Measurements from ENCODE around the gene MYADM.
"Not testable (repeated sequence)": the region's sequence is repeated elsewhere in the genome, so short reads cannot be mapped to it uniquely, and the experiment has no call there.

MYADM gene

GRCh38 chr19:53868892-53869804 is 1.5 kb downstream of the MYADM start:
- DNase-seq (ENCODE audit: low read depth in 2 of 2): peak; percentile 76 to 81

GRCh38 chr19:53869805-53870484 is 2.3 kb downstream of the MYADM start:
- DNase-seq (ENCODE audit: low read depth in 2 of 2): not testable (repeated sequence)

GRCh38 chr19:53870485-53870844 is 2.8 kb downstream of the MYADM start:
- DNase-seq (ENCODE audit: low read depth in 2 of 2): no peak

GRCh38 chr19:53871454-53871853 is 3.8 kb downstream of the MYADM start:
- no peak for DNase-seq (ENCODE audit: low read depth in 2 of 2)

- no peak for DNase-seq (ENCODE audit: low read depth in 2 of 2)
Observed at GRCh38 chr19:53872762-53873161, 5.1 kb downstream of the MYADM start.

- no peak for DNase-seq (ENCODE audit: low read depth in 2 of 2)
Observed at GRCh38 chr19:53873773-53874605, 6.3 kb downstream of the MYADM start.

- DNase-seq (ENCODE audit: low read depth in 2 of 2): no peak
Observed at GRCh38 chr19:53874606-53874990, 6.9 kb downstream of the MYADM start.

GRCh38 chr19:53875602-53876325 is 8.1 kb downstream of the MYADM start:
- no peak for DNase-seq (ENCODE audit: low read depth in 2 of 2)

GRCh38 chr19:53876651-53877224 is 9.1 kb downstream of the MYADM start:
- no peak for DNase-seq (ENCODE audit: low read depth in 2 of 2)

- DNase-seq (ENCODE audit: low read depth in 2 of 2): no peak
Observed at GRCh38 chr19:53877361-53877766, 9.7 kb downstream of the MYADM start.

- DNase-seq (ENCODE audit: low read depth in 2 of 2): no peak
Observed at GRCh38 chr19:53878776-53879139, 11.1 kb downstream of the MYADM start.

- peak; percentile 57 to 66 for DNase-seq (ENCODE audit: low read depth in 2 of 2)
Observed at GRCh38 chr19:53879140-53880081, 11.7 kb downstream of the MYADM start.

GRCh38 chr19:53880711-53881481 is 13.2 kb downstream of the MYADM start:
- DNase-seq (ENCODE audit: low read depth in 2 of 2): no peak

- DNase-seq (ENCODE audit: low read depth in 2 of 2): no peak
Observed at GRCh38 chr19:53881482-53882390, 14.1 kb downstream of the MYADM start, which contains the start of gene PRKCG. PRKCG (plus strand) TSS chr19:53882197; CDS start chr19:53882495, 298 bp downstream.

- no peak for DNase-seq (ENCODE audit: low read depth in 2 of 2)
Observed at GRCh38 chr19:53882391-53883050, 14.8 kb downstream of the MYADM start.

GRCh38 chr19:53883231-53883661 is 15.6 kb downstream of the MYADM start:
- DNase-seq (ENCODE audit: low read depth in 2 of 2): no peak

GRCh38 chr19:53883741-53884140 is 16.1 kb downstream of the MYADM start:
- DNase-seq (ENCODE audit: low read depth in 2 of 2): no peak

GRCh38 chr19:53884256-53884655 is 16.6 kb downstream of the MYADM start:
- no peak for DNase-seq (ENCODE audit: low read depth in 2 of 2)
